Upper lobe of right lung (tissue), 1 donor: ENCODE results near the gene DIS3L2. TPM values are rescaled to one million over a fixed set of nuclear protein-coding genes. Genes with fewer than 3 reads are reported as not detected.

Experiments used
- ATAC-seq: fragments of 200-7000 bp; cut with Tn5 transposase; one replicate; pipeline ENCODE4 v1.9.1; 2020; ENCODE audit warnings: mild to moderate bottlenecking, moderate library complexity
- DNase-seq: peaks from one replicate; pipeline ENCODE4 v3.0.0-alpha.2; 2020
- H3K27ac ChIP-seq: fragments of 200-600 bp; one replicate; pipeline ENCODE4 v1.8.0; 2022
- H3K27me3 ChIP-seq: fragments of 200-600 bp; one replicate; pipeline ENCODE4 v1.8.0; 2022; ENCODE audit warnings: mild to moderate bottlenecking
- H3K36me3 ChIP-seq: fragments of 200-600 bp; one replicate; pipeline ENCODE4 v1.8.0; 2022
- H3K4me1 ChIP-seq: fragments of 200-600 bp; one replicate; pipeline ENCODE4 v1.8.0; 2022
- H3K4me3 ChIP-seq: fragments of 200-600 bp; one replicate; pipeline ENCODE4 v1.8.0; 2022; ENCODE audit warnings: mild to moderate bottlenecking
- H3K9me3 ChIP-seq: fragments of 200-600 bp; one replicate; pipeline ENCODE4 v1.8.0; 2022
- CTCF ChIP-seq: fragments of 200-600 bp; IDR thresholded peaks from one replicate; pipeline ENCODE4 v1.8.0; 2022; ENCODE audit warnings: antibody characterized with exemption
- intact Hi-C: fragments of 100-400 bp; cut with DNase I; formaldehyde crosslinking; loops from one replicate; pipeline ENCODE4 v1.11.0; 2022
- total RNA-seq: library from RNA; stranded (reverse); fragmentation: NEBNext Ultra II Directional; extraction: Animal tissue kit (Norgen Biotek cat#: 25700); gene quantifications from one replicate; pipeline ENCODE4 v1.2.1, GENCODE V29; 2021
- donor health status: DM: no; HTN: yes; CAD: no; lungs with severe emphysema.

Gene DIS3L2
- total RNA-seq, 1 donor from 2014 or later = 35.8 TPM

- intact Hi-C loops = loop anchor here (10.0 kb wide), 1 partner anchor 511 kb away; no protein-coding TSS in a partner anchor
- no peak for TF ChIP-seq CTCF
- Histone ChIP-seq H3K9me3 (no peaks in the 10 kb centered on the region), H3K27ac (no peak overlapping the region), H3K4me3 (no peak overlapping the region), H3K27me3 (peaks cover 67% of the 10 kb centered on the region), H3K36me3 (no peaks in the 10 kb centered on the region), H3K4me1 (peaks cover 22% of the 10 kb centered on the region)
- DNase-seq = no peak
- no peak for ATAC-seq
Observed at GRCh38 chr2:231923951-231924888, 37.3 kb upstream of the DIS3L2 start.

- Histone ChIP-seq H3K27ac (no peak overlapping the region), H3K36me3 (no peaks in the 10 kb centered on the region), H3K4me1 (peaks cover 22% of the 10 kb centered on the region), H3K9me3 (no peaks in the 10 kb centered on the region), H3K4me3 (peak overlapping the region; percentile 41), H3K27me3 (peaks cover 72% of the 10 kb centered on the region)
- ATAC-seq (no peak), DNase-seq (no peak)
- no peak for TF ChIP-seq CTCF
- intact Hi-C loops = loop anchor here (10.0 kb wide), 1 partner anchor 510 kb away; no protein-coding TSS in a partner anchor
Observed at GRCh38 chr2:231924889-231925275, 36.6 kb upstream of the DIS3L2 start.

DNA sequence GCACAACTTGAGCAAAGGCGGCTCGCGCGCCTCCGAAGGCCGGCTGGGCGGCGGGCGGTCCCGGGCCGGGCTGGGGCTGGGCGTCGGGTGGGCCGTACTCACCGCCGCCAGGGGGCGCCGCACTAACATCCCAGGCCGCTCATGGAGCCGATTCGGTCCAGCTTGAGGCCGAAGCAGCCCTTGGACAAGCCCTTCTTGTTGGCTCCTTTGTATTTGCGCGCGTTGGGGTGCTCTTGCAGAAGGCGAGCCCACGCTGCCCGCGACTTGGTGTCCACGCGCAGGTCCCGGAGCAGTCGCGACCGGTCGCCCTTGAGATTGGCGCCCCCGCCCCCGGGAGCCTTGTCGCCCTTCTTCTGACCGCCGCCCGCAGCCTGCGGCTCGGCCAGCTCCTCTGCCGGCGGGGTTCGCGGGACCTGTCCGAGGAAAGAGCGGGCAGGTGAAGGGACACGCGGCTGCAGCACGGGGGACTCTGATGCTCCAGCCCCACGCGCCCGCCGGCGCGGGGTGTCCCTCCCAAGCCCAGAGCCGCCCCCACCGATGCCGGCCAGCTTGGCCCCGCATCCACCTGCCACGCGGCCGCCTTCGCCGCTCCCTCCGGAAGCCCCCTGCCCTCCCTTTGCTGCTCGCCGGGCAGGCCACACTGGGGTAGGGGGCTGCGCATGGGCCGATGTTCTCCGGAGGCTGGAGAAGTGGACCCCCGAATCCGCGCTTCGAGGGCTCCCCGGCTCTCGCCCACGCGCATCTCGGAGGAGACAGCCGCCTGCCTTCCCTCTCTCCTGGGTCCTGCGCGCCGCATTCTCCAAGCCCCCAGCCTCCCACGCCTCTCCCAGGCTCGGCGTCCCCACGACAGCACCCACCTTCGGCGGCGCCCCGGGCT lies 36.0 kb upstream of the DIS3L2 start:
- DNase-seq (peak; percentile 90), ATAC-seq (peak; percentile 94)
- Histone ChIP-seq H3K4me1 (peaks cover 22% of the 10 kb centered on the region), H3K27ac (no peak overlapping the region), H3K4me3 (peak overlapping the region; percentile 41), H3K27me3 (peaks cover 74% of the 10 kb centered on the region), H3K36me3 (no peaks in the 10 kb centered on the region), H3K9me3 (no peaks in the 10 kb centered on the region)
- intact Hi-C loops = loop anchor here (10.0 kb wide), 1 partner anchor 509 kb away; no protein-coding TSS in a partner anchor
- peak; percentile 91 for TF ChIP-seq CTCF

- peak; percentile 65 for DNase-seq
- peak; percentile 41 for ATAC-seq
- Histone ChIP-seq H3K27ac (no peak within 1 kb of the TSS), H3K4me1 (peaks cover 22% of the 10 kb centered on the region), H3K9me3 (no peaks in the 10 kb centered on the region), H3K36me3 (no peaks in the 10 kb centered on the region), H3K4me3 (peak within 1 kb of the TSS; percentile 41), H3K27me3 (peaks cover 74% of the 10 kb centered on the region)
- no peak for TF ChIP-seq CTCF
- intact Hi-C loops = loop anchor here (10.0 kb wide), 1 partner anchor 509 kb away; no protein-coding TSS in a partner anchor
Observed at GRCh38 chr2:231926180-231926741, 35.3 kb upstream of the DIS3L2 start, which contains the start of gene NPPC. Gene NPPC, minus strand, starts transcription at chr2:231926396. Its CDS starts 147 bp downstream, at chr2:231926249.
